Measurements from ENCODE around the gene DNAJC19. TPM values are rescaled to one million over a fixed set of nuclear protein-coding genes. Genes with fewer than 3 reads are reported as not detected.

The DNAJC19 gene
- total and polyA plus RNA-seq, 2 donors (not counting 1 experiment from before 2014, with no cell fraction given) = 26.9 to 48.9 TPM

DNA sequence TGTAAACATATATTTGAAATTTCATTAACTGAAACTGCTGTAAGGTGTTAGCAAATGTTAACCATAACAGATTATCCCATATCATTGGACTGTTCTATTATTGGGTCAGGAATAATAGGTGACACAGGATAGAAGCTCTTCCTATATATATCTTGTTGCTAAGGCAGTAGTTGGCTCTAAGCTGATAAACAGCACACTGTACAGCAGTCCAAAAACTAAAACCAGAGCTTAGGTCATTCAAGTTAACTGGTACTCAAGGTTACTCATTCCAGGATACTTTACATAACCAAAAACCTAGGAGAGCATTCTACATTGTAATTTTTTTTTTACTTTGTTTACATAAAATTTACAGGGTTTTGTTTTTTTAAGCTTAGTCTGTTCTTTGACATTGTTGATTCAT, 8.9 kb downstream of the DNAJC19 start:
- intact Hi-C loops (cut with micrococcal nuclease) = no loop called here
- TF ChIP-seq, protein P1, sequence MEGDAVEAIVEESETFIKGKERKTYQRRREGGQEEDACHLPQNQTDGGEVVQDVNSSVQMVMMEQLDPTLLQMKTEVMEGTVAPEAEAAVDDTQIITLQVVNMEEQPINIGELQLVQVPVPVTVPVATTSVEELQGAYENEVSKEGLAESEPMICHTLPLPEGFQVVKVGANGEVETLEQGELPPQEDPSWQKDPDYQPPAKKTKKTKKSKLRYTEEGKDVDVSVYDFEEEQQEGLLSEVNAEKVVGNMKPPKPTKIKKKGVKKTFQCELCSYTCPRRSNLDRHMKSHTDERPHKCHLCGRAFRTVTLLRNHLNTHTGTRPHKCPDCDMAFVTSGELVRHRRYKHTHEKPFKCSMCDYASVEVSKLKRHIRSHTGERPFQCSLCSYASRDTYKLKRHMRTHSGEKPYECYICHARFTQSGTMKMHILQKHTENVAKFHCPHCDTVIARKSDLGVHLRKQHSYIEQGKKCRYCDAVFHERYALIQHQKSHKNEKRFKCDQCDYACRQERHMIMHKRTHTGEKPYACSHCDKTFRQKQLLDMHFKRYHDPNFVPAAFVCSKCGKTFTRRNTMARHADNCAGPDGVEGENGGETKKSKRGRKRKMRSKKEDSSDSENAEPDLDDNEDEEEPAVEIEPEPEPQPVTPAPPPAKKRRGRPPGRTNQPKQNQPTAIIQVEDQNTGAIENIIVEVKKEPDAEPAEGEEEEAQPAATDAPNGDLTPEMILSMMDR (IDR thresholded peaks at IDR 0.05) = no peak
- TF ChIP-seq EZH2 (IDR thresholded peaks at IDR 0.05; ENCODE audit: borderline replicate concordance, insufficient read depth, low read depth, low read length, poor library complexity, severe bottlenecking) = no peak
- ChIA-PET CTCF (interaction anchor here (0.9 kb wide), 1 partner anchor 16 kb away, joined by 3 read pairs; no protein-coding TSS in a partner anchor), POLR2A (no interaction called here)
- no peaks in the 10 kb centered on the region for H3K4me1 Mint-ChIP-seq
- H3K4me3 ChIP-seq (ENCODE audit: control extremely low read depth in 1 of 5, extremely low read depth in 1 of 5, insufficient read depth in 1 of 5, low read depth in 2 of 5, low read length in 4 of 5) = no peak overlapping the region
- no peaks in the 10 kb centered on the region for H3K9me3 Mint-ChIP-seq (ENCODE audit: insufficient read depth)
- H3K9me3 ChIP-seq (ENCODE audit: control extremely low read depth in 1 of 3, control insufficient read depth in 2 of 3, insufficient read depth in 1 of 3, low read length in 2 of 3) = no peaks in the 10 kb centered on the region
- H3K27me3 ChIP-seq (replicated peaks in 1 of 4; ENCODE audit: control extremely low read depth in 1 of 4, control insufficient read depth in 3 of 4, insufficient read depth in 4 of 4, low read length in 3 of 4) = no peaks in the 10 kb centered on the region
- H4K20me1 ChIP-seq (ENCODE audit: control insufficient read depth, insufficient read depth, low read length, poor library complexity, severe bottlenecking) = no peaks in the 10 kb centered on the region
- no peak overlapping the region for H3K4me2 ChIP-seq (replicated peaks; ENCODE audit: low read depth, low read length, poor library complexity, severe bottlenecking)
- no peak overlapping the region for H3K4me3 Mint-ChIP-seq
- H3K4me1 ChIP-seq (ENCODE audit: control insufficient read depth in 2 of 2, insufficient read depth in 2 of 2, low read length in 2 of 2) = no peaks in the 10 kb centered on the region
- H3K27me3 Mint-ChIP-seq = no peaks in the 10 kb centered on the region
- no peaks in the 10 kb centered on the region for H3K79me2 ChIP-seq (ENCODE audit: control insufficient read depth, insufficient read depth, low read length)
- H3K27ac ChIP-seq (ENCODE audit: low read length in 2 of 2) = peak overlapping the region in 1 of 2 donors; percentile 14
- H3K9ac ChIP-seq (ENCODE audit: low read length) = no peak overlapping the region
- peaks cover 5 to 38% of the 10 kb centered on the region in 2 experiments for H3K36me3 ChIP-seq (replicated peaks in 1 of 2; ENCODE audit: control extremely low read depth in 1 of 2, control insufficient read depth in 1 of 2, extremely low read depth in 1 of 2, insufficient read depth in 2 of 2, low read length in 1 of 2)
- DNase-seq (no peak), ATAC-seq (ENCODE audit: low read depth) (no peak)
- H3K27ac Mint-ChIP-seq = no peak overlapping the region
- no peak overlapping the region for H2AFZ ChIP-seq (ENCODE audit: insufficient read depth, low read depth, low read length, poor library complexity, severe bottlenecking)

DNA sequence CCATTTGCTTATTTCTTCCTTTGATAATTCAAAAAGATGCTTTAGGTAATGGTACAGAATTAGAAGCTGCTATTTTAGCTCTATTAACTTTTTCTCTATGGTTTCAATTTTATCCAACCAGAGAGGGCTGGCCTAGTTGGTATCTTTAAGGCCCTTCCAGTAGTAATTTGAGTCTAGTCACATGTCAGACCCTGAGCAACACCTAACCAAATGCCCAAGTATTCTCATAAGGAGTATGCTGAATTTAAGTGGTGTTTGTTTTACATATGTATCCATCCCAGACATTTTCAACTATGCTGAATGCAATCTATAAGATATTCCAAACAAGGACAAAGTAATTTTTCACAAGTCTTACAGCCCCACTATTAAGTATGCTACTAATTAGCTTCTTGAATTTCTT, 9.6 kb downstream of the DNAJC19 start:
- peak overlapping the region in 1 of 2 donors; percentile 48 for H3K27ac ChIP-seq (ENCODE audit: low read length in 2 of 2)
- POLR2A ChIA-PET = no interaction called here
- ATAC-seq (ENCODE audit: low read depth) (no peak), DNase-seq (no peak)
- Mint-ChIP-seq H3K4me3 (no peak overlapping the region), H3K27ac (peak overlapping the region; percentile 56), H3K4me1 (no peaks in the 10 kb centered on the region), H3K27me3 (no peaks in the 10 kb centered on the region), H3K9me3 (ENCODE audit: insufficient read depth) (no peaks in the 10 kb centered on the region)
- H3K36me3 ChIP-seq (replicated peaks in 1 of 2; ENCODE audit: control extremely low read depth in 1 of 2, control insufficient read depth in 1 of 2, extremely low read depth in 1 of 2, insufficient read depth in 2 of 2, low read length in 1 of 2) = peaks cover 5 to 37% of the 10 kb centered on the region in 2 experiments
- no peaks in the 10 kb centered on the region for H4K20me1 ChIP-seq (ENCODE audit: control insufficient read depth, insufficient read depth, low read length, poor library complexity, severe bottlenecking)
- intact Hi-C loops (cut with micrococcal nuclease) = no loop called here
- no peaks in the 10 kb centered on the region for H3K27me3 ChIP-seq (replicated peaks in 1 of 4; ENCODE audit: control extremely low read depth in 1 of 4, control insufficient read depth in 3 of 4, insufficient read depth in 4 of 4, low read length in 3 of 4)
- H3K4me3 ChIP-seq (ENCODE audit: control extremely low read depth in 1 of 5, extremely low read depth in 1 of 5, insufficient read depth in 1 of 5, low read depth in 2 of 5, low read length in 4 of 5) = no peak overlapping the region
- H3K4me2 ChIP-seq (replicated peaks; ENCODE audit: low read depth, low read length, poor library complexity, severe bottlenecking) = no peak overlapping the region
- no peaks in the 10 kb centered on the region for H3K9me3 ChIP-seq (ENCODE audit: control extremely low read depth in 1 of 3, control insufficient read depth in 2 of 3, insufficient read depth in 1 of 3, low read length in 2 of 3)
- H3K79me2 ChIP-seq (ENCODE audit: control insufficient read depth, insufficient read depth, low read length) = no peaks in the 10 kb centered on the region
- H3K9ac ChIP-seq (ENCODE audit: low read length) = no peak overlapping the region
- H3K4me1 ChIP-seq (ENCODE audit: control insufficient read depth in 2 of 2, insufficient read depth in 2 of 2, low read length in 2 of 2) = no peaks in the 10 kb centered on the region
- H2AFZ ChIP-seq (ENCODE audit: insufficient read depth, low read depth, low read length, poor library complexity, severe bottlenecking) = no peak overlapping the region
- CTCF ChIA-PET = no interaction called here
- TF ChIP-seq, protein P1 (IDR thresholded peaks at IDR 0.05) = no peak
- TF ChIP-seq EZH2 (IDR thresholded peaks at IDR 0.05; ENCODE audit: borderline replicate concordance, insufficient read depth, low read depth, low read length, poor library complexity, severe bottlenecking) = no peak
